ENCODE measurements around the gene NIT1.

The NIT1 gene

GRCh38 chr1:161166669-161167548 is 49.0 kb downstream of the NIT1 start:
- peak; percentile 33 for ATAC-seq
- TF ChIP-seq TSHZ2 (CRISPR knock-in tag; IDR thresholded peaks at IDR 0.05) (no peak), ZNF565 (CRISPR knock-in tag; conservative IDR thresholded peaks at IDR 0.05; ENCODE audit: low read depth) (no peak), PATZ1 (CRISPR knock-in tag; IDR thresholded peaks at IDR 0.05; ENCODE audit: borderline replicate concordance) (no peak), ZFP3 (CRISPR knock-in tag; IDR thresholded peaks at IDR 0.05) (no peak), TOX (CRISPR knock-in tag; IDR thresholded peaks at IDR 0.05; ENCODE audit: borderline replicate concordance) (no peak), CSDC2 (CRISPR knock-in tag; IDR thresholded peaks at IDR 0.05) (no peak), ARNTL (CRISPR knock-in tag; IDR thresholded peaks at IDR 0.05; ENCODE audit: borderline replicate concordance, low read depth) (no peak), CREB5 (CRISPR knock-in tag; IDR thresholded peaks at IDR 0.05; ENCODE audit: low read depth) (no peak), SNAI2 (CRISPR knock-in tag; IDR thresholded peaks at IDR 0.05) (no peak), ISL1 (CRISPR knock-in tag; IDR thresholded peaks at IDR 0.05) (no peak), PPARA (CRISPR knock-in tag; IDR thresholded peaks at IDR 0.05; ENCODE audit: borderline replicate concordance) (no peak), TCF4 (CRISPR knock-in tag; IDR thresholded peaks at IDR 0.05; ENCODE audit: borderline replicate concordance) (no peak), ZFP30 (CRISPR knock-in tag; IDR thresholded peaks at IDR 0.05) (no peak), CSRNP3 (CRISPR knock-in tag; IDR thresholded peaks at IDR 0.05) (no peak), GLIS3 (CRISPR knock-in tag; IDR thresholded peaks at IDR 0.05) (no peak), ZNF70 (CRISPR knock-in tag; IDR thresholded peaks at IDR 0.05) (no peak), OSR1 (CRISPR knock-in tag; IDR thresholded peaks at IDR 0.05) (no peak), BACH2 (CRISPR knock-in tag; IDR thresholded peaks at IDR 0.05; ENCODE audit: borderline replicate concordance) (no peak), RARB (CRISPR knock-in tag; IDR thresholded peaks at IDR 0.05) (no peak)

GRCh38 chr1:161168906-161169305 is 51.0 kb downstream of the NIT1 start:
- ATAC-seq = no peak
- no peak for TF ChIP-seq CSRNP3 (CRISPR knock-in tag; IDR thresholded peaks at IDR 0.05)
- TF ChIP-seq ZNF70 (CRISPR knock-in tag; IDR thresholded peaks at IDR 0.05) = no peak
- no peak for TF ChIP-seq ESRRG (CRISPR knock-in tag; IDR thresholded peaks at IDR 0.05)
- TF ChIP-seq ZC3H10 (CRISPR knock-in tag; IDR thresholded peaks at IDR 0.05) = no peak
- no peak for TF ChIP-seq PPARA (CRISPR knock-in tag; IDR thresholded peaks at IDR 0.05; ENCODE audit: borderline replicate concordance)
- no peak for TF ChIP-seq ZNF8 (CRISPR knock-in tag; IDR thresholded peaks at IDR 0.05)
- no peak for TF ChIP-seq CREB5 (CRISPR knock-in tag; IDR thresholded peaks at IDR 0.05; ENCODE audit: low read depth)
- no peak for TF ChIP-seq SNAI2 (CRISPR knock-in tag; IDR thresholded peaks at IDR 0.05)
- no peak for TF ChIP-seq TSHZ2 (CRISPR knock-in tag; IDR thresholded peaks at IDR 0.05)
- no peak for TF ChIP-seq BACH2 (CRISPR knock-in tag; IDR thresholded peaks at IDR 0.05; ENCODE audit: borderline replicate concordance)
- TF ChIP-seq RARB (CRISPR knock-in tag; IDR thresholded peaks at IDR 0.05) = no peak
- no peak for TF ChIP-seq TCF4 (CRISPR knock-in tag; IDR thresholded peaks at IDR 0.05; ENCODE audit: borderline replicate concordance)
- no peak for TF ChIP-seq TOX (CRISPR knock-in tag; IDR thresholded peaks at IDR 0.05; ENCODE audit: borderline replicate concordance)
- TF ChIP-seq CSDC2 (CRISPR knock-in tag; IDR thresholded peaks at IDR 0.05) = no peak
- TF ChIP-seq ZNF565 (CRISPR knock-in tag; conservative IDR thresholded peaks at IDR 0.05; ENCODE audit: low read depth) = no peak
